BJ (cell line): ENCODE measurements around the gene HIVEP1. TPM values are rescaled to one million over a fixed set of nuclear protein-coding genes. Genes with fewer than 3 reads are reported as not detected.

ENCODE experiments used
- CTCF ChIA-PET: fragments of 350-600 bp; formaldehyde crosslinking; extraction: SDS; loops from one replicate; lab custom pipeline; 2021; ENCODE audit warnings: antibody characterized with exemption, inconsistent platforms; lab: Yijun Ruan, JAX
- POLR2A ChIA-PET: fragments of 300-600 bp; sonication (Branson Sonifier 250); formaldehyde crosslinking; extraction: SDS; loops from one replicate; lab custom pipeline; 2021; ENCODE audit warnings: antibody characterized with exemption; lab: Charles Lee
- DNase-seq: peaks from one replicate; pipeline ENCODE4 v3.0.0-alpha.2; 2011; ENCODE audit warnings: low read depth
- H3K27me3 ChIP-seq: 2 replicates; pipeline ENCODE4 v1.6.0; 2011; ENCODE audit warnings: low read length; ENCODE audit not compliant: control insufficient read depth, insufficient read depth
- H3K36me3 ChIP-seq: 2 replicates; pipeline ENCODE4 v1.5.1; 2011; ENCODE audit warnings: low read length; ENCODE audit not compliant: control insufficient read depth, insufficient read depth
- H3K4me3 ChIP-seq: 2 replicates; pipeline ENCODE4 v1.5.1; 2011; ENCODE audit warnings: low read depth, mild to moderate bottlenecking, control low read depth, low read length
- CTCF ChIP-seq: IDR thresholded peaks from 2 replicates; pipeline ENCODE4 v1.5.1; 2011; ENCODE audit warnings: low read depth, mild to moderate bottlenecking, control low read depth, inconsistent platforms, low read length, moderate library complexity; ENCODE audit not compliant: insufficient read depth
- polyA plus RNA-seq: library from polyadenylated mRNA; depleted of rRNA; stranded (reverse); fragments of >200 nt; gene quantifications from 2 replicates; pipeline ENCODE4 v1.2.3, GENCODE V29; 2011

The HIVEP1 gene
- polyA plus RNA-seq, 1 experiment = 17.1 TPM

- CTCF ChIA-PET = no interaction called here
- H3K27me3 ChIP-seq = no peaks in the 10 kb centered on the region
- H3K36me3 ChIP-seq = no peaks in the 10 kb centered on the region
- POLR2A ChIA-PET = no interaction called here
- no peak for DNase-seq
- no peak for TF ChIP-seq CTCF
- no peak overlapping the region for H3K4me3 ChIP-seq
Measured at GRCh38 chr6:12190252-12190651, 178.1 kb downstream of the HIVEP1 start.

- no peak overlapping the region for H3K4me3 ChIP-seq
- no peaks in the 10 kb centered on the region for H3K36me3 ChIP-seq
- H3K27me3 ChIP-seq = no peaks in the 10 kb centered on the region
- ChIA-PET CTCF (interaction anchor here (0.5 to 1.4 kb wide), 3 partner anchors 13 to 134 kb away, joined by 3 to 4 read pairs (median 3); no protein-coding TSS in a partner anchor), POLR2A (no interaction called here)
- no peak for DNase-seq
- TF ChIP-seq CTCF = no peak
Measured at GRCh38 chr6:12196326-12196936, 184.3 kb downstream of the HIVEP1 start.

- Histone ChIP-seq H3K27me3 (no peaks in the 10 kb centered on the region), H3K4me3 (no peak overlapping the region), H3K36me3 (no peaks in the 10 kb centered on the region)
- DNase-seq = no peak
- ChIA-PET POLR2A (no interaction called here), CTCF (interaction anchor here (1.0 kb wide), 1 partner anchor 19 kb away, joined by 4 read pairs; no protein-coding TSS in a partner anchor)
- no peak for TF ChIP-seq CTCF
Measured at GRCh38 chr6:12198851-12199250, 186.7 kb downstream of the HIVEP1 start.

- Histone ChIP-seq H3K36me3 (no peaks in the 10 kb centered on the region), H3K4me3 (no peak overlapping the region), H3K27me3 (no peaks in the 10 kb centered on the region)
- CTCF ChIA-PET = interaction anchor here (0.7 kb wide), 1 partner anchor 86 kb away, joined by 3 read pairs; no protein-coding TSS in a partner anchor
- TF ChIP-seq CTCF = no peak
- DNase-seq = no peak
- POLR2A ChIA-PET = no interaction called here
Measured at GRCh38 chr6:12200015-12200564, 188.0 kb downstream of the HIVEP1 start.

GRCh38 chr6:12200761-12201160 lies 188.6 kb downstream of the HIVEP1 start:
- Histone ChIP-seq H3K4me3 (no peak overlapping the region), H3K27me3 (no peaks in the 10 kb centered on the region), H3K36me3 (no peaks in the 10 kb centered on the region)
- CTCF ChIA-PET = interaction anchor here (0.7 kb wide), 1 partner anchor 86 kb away, joined by 3 read pairs; no protein-coding TSS in a partner anchor
- POLR2A ChIA-PET = no interaction called here
- no peak for DNase-seq
- TF ChIP-seq CTCF = no peak
